Measurements from ENCODE around the gene CAVIN2.

Gene CAVIN2

GRCh38 chr2:191864628-191865374 lies 17.9 kb upstream of the CAVIN2 start:
- no peak for DNase-seq

DNA sequence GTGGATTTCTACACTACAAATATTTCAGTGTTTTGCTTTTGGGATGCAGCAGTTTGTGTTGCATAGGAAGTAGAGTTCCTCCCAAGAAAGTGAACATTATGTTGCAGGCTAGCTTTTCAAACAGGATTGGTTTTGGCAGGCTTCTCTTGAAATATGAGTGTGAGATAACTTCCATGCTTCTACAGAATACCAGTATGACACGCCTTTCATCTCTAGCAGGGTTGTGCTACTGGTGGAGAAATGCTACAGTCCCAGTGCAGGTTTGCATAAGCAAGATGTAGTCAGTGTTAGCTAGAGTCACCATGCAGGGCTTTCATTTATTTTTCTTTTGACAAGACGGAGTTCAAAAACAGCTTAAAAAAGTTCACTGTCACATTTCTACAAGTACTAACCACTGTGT lies 17.1 kb upstream of the CAVIN2 start:
- DNase-seq = no peak

- DNase-seq = no peak
Observed at GRCh38 chr2:191862156-191862775, 15.4 kb upstream of the CAVIN2 start.

DNA sequence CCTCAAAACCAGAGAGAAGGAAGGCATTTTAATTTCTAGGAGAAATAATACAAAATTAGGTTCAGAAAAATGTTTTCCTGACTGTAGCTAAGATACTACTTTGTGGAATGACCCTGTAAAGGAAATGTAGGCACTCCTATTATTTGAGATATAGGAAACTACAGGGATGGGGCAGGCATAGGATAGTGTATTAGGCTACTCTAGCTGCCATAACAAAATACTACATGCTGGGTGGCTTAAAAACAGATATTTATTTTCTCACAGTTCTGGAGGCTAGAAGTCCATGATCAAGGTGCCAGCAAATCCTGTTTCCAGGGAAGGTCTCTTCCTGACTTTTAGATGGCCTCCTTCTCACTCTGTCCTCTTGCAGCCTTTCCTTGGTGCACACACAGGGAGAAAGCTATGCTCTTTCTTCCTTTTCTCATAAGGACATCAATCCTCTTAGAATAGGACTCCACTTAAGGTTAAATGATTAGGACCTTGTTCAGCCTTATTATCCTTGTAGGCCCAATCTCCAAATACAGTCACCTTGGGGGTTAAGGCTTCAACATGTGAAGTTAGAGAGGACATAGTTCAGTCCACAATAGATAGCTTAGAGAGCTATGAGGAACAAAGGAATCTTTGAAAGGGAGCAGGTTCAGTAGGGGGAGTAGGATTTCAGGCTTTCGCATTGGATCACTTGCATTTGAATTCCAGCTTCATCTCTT lies 14.0 kb upstream of the CAVIN2 start:
- no peak for DNase-seq

DNA sequence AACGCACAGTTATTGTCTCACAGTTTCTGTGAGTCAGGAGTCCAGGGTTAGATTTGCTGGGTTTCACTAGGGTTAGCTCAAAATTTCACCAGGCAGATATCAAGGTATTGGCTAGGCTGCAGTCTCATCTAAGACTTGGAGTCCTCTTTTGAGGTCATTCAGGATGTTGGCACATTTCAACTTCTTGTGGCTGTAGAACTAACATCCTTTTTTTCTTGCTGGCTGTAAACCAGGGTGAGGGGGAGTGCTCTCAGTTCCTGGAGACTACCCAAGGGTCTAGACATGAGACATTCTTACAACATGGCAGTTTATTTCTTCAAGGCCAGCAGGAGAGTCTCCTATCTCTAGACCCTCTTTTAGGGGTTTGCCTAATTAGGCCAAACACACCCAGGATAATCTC lies 12.8 kb upstream of the CAVIN2 start:
- DNase-seq = no peak

DNA sequence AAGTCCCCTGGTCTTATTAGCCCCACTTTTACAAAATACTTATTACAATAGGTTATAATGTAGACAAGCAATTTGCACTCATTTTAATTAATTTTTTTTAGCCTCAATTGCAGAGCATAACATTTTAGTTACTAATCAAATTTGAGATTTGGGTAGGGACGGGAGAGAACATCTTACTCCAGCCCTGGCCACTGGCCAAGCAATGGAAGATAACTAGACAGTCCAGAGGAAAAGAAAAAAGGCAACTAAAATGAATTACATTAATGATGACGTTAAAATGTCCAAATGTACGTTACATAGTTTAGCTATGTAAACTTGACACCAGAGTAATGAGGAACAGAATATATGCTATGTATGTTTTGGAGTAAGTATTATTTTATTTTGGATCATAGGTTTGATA lies 11.0 kb upstream of the CAVIN2 start:
- no peak for DNase-seq

DNA sequence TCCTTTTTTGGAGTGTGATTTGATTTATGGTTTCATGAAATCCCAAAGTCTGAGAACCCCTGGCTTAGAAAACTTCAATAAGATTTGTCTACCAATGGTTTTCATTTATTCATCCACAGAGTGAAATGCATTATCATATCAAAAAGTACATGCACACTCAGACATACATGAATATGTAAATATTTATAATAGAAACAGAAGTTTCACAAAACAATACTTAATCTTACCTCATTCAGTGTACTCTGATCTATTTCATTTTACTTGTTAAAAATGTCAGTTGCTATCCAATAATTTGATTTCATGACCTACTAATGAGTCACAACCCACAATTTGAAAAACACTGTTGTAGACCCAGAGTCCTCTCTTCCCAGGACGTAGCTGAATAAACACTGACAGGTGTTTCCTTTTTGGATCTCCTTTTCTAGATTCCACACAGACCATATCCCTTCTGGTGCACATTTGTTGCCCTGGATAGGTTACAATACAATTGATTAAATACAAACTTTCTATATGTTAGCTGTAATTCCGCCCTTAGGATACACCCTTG lies 10.4 kb upstream of the CAVIN2 start:
- DNase-seq = peak; percentile 33

- DNase-seq = no peak
Observed at GRCh38 chr2:191856111-191856876, 9.4 kb upstream of the CAVIN2 start.

DNA sequence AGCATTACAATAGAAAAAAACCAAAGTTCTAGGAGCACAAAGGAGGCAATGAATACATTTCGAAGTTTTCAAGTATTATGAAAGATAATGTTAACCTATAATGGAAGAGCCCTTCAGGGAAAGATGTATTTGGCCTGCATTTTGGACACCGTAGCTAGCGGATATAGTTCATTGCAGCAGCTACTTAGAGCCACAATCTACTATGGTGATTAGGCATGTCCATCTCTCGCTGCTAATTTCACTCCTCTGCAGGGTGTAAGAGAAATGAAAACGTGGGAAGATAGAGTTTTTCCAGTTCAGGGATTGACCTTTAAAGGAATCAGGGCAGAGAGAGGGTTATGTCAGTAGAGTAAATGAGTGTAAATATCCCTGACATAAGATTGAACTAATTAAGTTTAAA lies 8.5 kb upstream of the CAVIN2 start:
- no peak for DNase-seq

- peak; percentile 26 for DNase-seq
Observed at GRCh38 chr2:191854382-191855372, 7.8 kb upstream of the CAVIN2 start.

DNA sequence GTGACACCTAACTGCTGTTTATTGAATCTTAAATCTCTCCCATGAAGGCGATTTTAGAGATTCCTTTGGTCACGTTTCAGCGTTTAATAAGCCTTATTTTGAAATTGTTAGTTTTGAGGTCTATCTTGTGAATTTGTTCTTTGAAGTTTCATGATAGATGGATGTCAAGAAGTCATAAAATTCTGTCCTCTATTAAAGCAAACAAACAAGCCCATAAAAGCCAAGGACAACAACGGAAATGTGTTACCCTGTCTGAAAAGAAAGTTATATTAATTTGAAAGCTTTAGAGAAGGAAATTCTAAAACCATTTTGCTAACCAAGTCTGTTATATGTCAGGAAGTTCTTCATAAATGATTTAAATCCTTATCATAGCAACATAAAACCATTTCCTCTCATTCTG lies 7.0 kb upstream of the CAVIN2 start:
- no peak for DNase-seq

DNA sequence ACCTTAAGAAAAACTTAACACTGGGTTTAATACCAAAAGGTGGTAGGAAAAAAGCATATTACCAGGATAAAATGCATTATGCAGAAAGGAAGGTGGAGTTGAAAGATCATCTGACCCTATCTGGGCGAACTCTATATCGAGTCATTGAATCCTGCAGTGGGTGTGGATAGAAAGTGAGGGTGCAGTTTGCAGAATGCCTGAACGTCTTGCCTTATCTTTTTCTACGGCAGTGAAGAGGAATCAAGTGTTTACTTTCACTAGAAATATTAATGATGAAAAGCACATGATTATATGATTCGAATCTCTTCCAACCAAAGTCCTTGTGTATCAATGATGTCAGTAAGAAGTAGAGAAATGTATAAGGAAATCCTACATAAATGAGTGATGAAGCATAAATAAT lies 4.3 kb upstream of the CAVIN2 start:
- DNase-seq = no peak

DNA sequence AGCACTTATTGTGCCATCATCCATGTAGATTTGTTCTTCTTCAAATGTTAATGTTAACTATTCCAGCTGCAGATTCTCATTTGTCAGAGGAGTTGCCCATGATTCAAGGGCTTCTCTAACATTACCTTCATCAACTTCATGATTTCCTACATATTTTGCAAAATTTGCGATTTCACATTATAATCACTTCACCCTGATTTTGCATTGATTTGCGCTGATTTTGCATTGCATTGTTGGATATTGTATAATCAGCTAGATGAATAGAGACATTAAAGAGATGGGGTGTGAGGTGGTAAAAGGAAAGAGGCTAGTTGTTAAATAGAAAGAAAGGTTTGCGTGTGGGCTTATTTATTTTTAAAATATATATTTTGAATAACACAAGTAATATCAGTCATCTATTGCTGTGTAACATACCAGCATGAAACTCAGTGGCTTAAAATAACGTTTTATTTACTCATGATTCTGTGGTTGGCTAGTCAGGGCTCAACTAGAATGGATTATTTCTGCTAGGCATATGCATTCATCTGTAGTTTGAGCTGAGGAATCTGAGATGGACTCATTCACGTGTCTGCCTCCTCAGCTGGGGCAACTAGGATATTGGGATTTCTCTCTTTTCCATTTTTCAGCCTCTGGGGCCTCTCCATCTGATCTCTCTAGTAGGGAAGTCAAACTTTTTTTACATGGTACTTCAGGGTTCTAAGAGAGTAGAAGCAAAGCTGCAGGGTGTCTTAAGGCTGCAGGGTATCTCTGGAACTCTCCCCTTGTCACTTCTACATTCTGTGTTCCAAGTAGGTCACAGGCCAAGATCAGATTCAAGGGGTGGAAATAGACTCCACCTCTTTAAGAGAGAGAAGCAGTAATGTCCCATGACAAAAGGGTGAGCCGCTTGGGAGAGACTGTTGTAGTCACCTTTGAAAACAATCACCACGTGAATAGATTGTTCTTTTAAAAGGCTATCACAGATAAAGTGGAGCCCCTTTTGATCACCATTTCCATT lies 2.2 kb upstream of the CAVIN2 start:
- DNase-seq = no peak

DNA sequence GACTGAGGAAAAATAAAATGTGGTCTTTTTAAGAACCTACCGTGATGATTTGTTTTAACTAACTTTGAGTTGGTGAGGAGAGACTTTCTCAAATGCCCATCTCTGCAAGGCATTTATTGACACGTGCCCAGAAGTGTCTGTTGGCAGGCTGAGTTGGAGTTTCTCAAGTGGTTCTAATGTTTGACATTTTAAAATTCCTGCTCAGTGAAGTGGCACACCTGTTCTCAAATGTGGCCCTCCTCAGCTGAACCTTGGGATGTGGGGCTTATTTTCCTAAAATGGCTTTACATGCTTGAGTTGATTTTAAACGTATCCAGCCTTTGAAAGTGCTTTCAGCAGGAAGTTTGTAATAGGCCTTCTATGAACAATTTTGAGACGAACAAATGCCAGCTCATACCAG lies 876 bp upstream of the CAVIN2 start:
- DNase-seq = peak; percentile 53

GRCh38 chr2:191845876-191846514 lies 893 bp downstream of the CAVIN2 start:
- no peak for DNase-seq

DNA sequence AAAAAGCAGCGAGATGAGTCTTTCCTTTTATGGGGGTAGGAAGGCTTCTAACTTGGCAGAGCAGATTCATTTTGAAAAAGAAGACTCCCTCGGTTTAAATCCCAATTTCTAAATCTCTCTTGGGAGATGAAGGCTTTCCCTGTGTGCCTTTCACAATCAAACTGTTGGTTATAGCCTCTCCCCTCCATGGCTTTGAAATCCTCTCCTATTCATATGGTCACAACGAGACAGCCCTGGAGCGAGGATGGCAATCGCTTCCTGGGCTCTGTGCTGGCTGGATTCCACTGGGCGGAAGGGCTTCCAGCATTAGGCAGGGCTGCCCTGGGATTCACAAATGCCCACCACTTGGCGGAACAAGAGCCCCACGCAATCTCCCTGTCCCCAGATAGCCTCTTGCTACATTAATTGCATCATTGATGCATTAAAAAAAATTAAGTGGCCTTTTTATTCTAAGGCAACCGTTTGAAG lies 1.6 kb downstream of the CAVIN2 start:
- DNase-seq = no peak

- no peak for DNase-seq
Observed at GRCh38 chr2:191844706-191845105, 2.2 kb downstream of the CAVIN2 start.

- no peak for DNase-seq
Observed at GRCh38 chr2:191840921-191841320, 6.0 kb downstream of the CAVIN2 start.

- DNase-seq = no peak
Observed at GRCh38 chr2:191839918-191840804, 6.7 kb downstream of the CAVIN2 start.

All from NCI-H2029 treated with DMSO at 0.1 percent for 48 hours (cell line).